NB4 (cell line): ENCODE measurements around the gene PBRM1.

ENCODE experiments used
- TF ChIP-seq, protein P1 (sequence below): IDR thresholded peaks from one replicate; pipeline ENCODE4 v1.5.1; 2012; ENCODE audit warnings: low read depth, low read length
- TF ChIP-seq, protein P2 (sequence below): IDR thresholded peaks from 2 replicates; pipeline ENCODE4 v1.6.1; 2011; ENCODE audit warnings: low read depth, low read length

DNA sequence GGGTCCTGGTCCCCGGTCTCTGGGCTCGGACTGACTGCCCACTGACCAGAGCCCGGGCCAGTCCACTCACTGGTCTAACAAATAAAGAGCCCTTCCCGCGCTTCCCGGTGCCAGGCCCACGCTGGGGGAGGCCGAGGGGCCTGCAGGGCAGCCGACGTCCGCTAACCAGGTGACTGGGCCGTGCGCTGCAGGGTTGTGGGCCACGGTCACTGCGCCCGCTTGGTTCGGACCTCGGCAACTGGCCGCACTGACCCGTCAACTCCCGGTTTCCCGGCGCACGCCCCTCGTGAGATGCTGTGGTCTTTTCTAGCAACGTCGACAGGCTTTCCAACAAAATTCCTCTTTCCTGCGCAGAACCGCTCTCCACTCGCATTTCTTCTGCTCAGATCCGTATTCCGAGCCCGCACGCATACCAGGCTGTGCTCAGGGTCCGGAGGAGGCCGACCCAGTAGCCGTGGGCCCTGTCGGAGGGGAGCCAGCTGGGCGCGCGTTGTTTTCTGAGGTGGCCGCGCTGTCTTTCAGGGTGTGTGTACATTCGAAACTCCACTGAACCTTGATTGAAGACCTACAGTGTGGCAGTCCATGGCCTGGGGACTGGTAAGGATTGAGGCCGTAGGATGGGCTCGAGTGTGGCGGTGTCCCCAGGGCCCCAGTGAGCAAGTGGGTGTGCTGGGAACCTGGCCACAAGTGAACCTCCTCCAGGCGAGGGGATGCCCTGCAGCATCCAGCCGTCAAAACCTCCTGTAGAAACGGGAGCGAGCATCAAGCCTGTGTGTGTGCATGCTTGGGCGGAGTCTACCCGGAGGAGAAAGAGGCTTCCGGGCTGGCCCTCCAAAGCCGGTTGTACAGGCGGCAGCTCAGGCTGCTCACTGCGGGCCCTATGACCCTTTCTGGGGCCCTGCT lies 151.2 kb downstream of the PBRM1 start:
- TF ChIP-seq, protein P1, sequence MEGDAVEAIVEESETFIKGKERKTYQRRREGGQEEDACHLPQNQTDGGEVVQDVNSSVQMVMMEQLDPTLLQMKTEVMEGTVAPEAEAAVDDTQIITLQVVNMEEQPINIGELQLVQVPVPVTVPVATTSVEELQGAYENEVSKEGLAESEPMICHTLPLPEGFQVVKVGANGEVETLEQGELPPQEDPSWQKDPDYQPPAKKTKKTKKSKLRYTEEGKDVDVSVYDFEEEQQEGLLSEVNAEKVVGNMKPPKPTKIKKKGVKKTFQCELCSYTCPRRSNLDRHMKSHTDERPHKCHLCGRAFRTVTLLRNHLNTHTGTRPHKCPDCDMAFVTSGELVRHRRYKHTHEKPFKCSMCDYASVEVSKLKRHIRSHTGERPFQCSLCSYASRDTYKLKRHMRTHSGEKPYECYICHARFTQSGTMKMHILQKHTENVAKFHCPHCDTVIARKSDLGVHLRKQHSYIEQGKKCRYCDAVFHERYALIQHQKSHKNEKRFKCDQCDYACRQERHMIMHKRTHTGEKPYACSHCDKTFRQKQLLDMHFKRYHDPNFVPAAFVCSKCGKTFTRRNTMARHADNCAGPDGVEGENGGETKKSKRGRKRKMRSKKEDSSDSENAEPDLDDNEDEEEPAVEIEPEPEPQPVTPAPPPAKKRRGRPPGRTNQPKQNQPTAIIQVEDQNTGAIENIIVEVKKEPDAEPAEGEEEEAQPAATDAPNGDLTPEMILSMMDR, result no peak
- TF ChIP-seq, protein P2, sequence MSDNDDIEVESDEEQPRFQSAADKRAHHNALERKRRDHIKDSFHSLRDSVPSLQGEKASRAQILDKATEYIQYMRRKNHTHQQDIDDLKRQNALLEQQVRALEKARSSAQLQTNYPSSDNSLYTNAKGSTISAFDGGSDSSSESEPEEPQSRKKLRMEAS, result no peak; the same call in 1 of the 2 replicates
